Stimulated activated CD8-positive, alpha-beta memory T cell treated with anti-CD3 and anti-CD28 coated beads, Interleukin-7, amount 100 ng/mL, for 48 hours (primary cell): Measurements from ENCODE around the gene CLDN1.
"Not testable (repeated sequence)": the region's sequence is repeated elsewhere in the genome, so short reads cannot be mapped to it uniquely, and the experiment has no call there.

Experiments
- DNase-seq, 2 donors: peaks; one replicate each; pipeline ENCODE4 v3.0.0-alpha.2; 2020; ENCODE audit warnings: low read depth in 1 of 2; ENCODE audit errors: extremely low read depth in 1 of 2

Gene CLDN1

DNA sequence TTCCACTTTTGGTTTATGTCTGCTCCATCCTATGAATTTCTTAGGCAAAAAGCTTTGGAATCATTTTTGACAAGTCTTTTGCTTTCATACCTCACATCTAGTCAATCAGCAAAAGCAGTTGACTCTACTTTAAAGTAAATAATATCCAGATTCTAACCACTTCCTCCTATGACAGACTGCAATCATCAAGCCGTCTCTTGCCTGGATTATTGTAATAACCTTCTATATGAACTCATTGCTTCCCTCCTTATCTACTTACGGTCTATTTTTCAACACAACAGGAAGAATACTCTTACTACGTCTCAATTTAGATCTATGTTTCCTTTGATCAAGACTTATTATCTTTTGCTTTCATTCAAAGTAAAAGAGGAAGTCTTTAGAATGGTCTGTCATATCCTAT lies 20.7 kb downstream of the CLDN1 start:
- no peak for DNase-seq

DNA sequence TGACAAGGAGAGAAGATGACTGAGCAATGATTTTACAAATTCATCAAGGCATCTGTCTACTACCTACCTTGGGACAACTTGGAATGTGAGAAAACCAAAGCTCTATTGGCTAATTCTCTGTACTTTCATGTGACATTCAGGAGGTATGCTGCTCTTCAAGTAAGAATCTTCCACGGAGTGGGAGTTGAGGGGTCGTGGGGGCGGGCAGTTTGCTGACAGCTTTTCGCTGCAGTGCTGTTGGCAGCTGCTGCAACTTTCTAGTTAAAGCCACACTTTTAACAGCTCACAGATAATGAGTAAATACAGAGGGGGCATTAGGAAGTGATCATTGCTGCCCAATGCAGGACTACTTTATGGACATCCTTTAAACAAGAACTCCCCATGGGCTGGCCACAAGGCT lies 22.3 kb downstream of the CLDN1 start:
- no peak for DNase-seq

GRCh38 chr3:190294030-190294429 lies 28.2 kb downstream of the CLDN1 start:
- DNase-seq: no peak

- no peak for DNase-seq
Observed at GRCh38 chr3:190293621-190294020, 28.6 kb downstream of the CLDN1 start.

DNA sequence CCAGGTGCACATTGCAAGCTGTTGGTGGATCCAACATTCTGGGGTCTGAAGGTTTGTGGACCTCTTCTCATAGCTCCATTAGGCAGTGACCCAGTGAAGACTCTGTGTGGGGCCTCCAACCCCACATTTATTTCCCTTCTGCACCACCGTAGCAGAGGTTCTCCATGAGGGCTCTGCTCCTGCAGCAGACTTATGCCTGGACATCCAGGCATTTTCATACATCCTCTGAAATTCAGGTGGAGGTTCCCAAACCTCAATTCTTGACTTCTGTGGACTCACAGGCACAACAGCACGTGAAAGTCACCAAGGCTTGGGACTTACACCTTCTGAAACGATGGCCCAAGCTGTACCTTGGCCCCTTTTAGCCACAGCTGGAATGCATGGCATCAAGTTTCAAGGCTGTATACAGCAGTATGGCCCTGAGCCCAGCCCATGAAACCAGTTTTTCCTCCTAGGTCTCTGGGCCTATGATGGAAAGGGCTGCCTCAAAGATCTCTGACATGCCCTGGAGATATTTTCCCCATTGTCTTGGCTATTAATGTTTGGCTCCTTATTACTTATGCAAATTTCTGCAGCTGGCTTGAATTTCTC lies 30.2 kb downstream of the CLDN1 start:
- DNase-seq: no peak

GRCh38 chr3:190289989-190290388 lies 32.3 kb downstream of the CLDN1 start:
- no peak for DNase-seq

- no peak for DNase-seq
Observed at GRCh38 chr3:190288836-190289235, 33.4 kb downstream of the CLDN1 start.

- DNase-seq: no peak
Observed at GRCh38 chr3:190286014-190286413, 36.2 kb downstream of the CLDN1 start.

GRCh38 chr3:190281308-190282051 lies 40.8 kb downstream of the CLDN1 start:
- no peak for DNase-seq

GRCh38 chr3:190279690-190280089 lies 42.6 kb downstream of the CLDN1 start:
- DNase-seq: no peak

DNA sequence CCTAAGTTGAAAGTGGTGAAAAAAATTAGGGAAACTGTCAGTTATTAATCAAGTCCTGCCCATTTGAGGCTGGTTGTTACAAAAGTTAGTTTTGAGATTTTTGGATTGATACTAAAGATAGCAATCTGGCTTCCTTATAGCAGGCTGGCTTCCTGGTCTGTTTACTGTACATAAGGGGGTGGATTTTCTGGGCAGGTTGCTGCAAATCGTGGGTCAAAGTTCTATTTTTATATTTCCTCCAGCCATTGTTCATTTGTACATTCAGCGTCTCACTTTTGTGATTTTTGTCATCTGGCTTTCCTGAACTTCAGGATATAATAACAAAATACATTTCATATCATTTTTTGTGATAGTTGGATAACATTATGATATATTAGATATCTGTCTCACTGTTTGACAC lies 49.5 kb downstream of the CLDN1 start:
- no peak for DNase-seq

DNA sequence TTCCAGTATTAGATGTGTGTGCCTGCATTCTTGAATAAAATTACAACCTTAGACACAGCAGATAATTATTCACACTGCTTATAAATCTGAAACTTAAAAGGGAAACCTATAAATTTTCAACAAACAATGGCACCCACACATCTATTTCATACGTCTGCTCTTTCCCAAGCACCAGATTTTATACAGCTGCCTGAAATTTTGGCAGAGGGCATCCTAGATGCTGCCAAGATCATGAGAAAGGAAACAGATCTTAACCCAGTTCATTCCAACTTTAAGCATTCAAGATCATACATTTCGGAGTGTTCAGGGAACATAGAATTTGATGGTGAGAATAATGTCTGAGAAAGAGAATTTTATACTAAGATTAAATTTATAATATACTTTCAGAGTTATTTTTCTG lies 53.1 kb downstream of the CLDN1 start:
- no peak for DNase-seq

DNA sequence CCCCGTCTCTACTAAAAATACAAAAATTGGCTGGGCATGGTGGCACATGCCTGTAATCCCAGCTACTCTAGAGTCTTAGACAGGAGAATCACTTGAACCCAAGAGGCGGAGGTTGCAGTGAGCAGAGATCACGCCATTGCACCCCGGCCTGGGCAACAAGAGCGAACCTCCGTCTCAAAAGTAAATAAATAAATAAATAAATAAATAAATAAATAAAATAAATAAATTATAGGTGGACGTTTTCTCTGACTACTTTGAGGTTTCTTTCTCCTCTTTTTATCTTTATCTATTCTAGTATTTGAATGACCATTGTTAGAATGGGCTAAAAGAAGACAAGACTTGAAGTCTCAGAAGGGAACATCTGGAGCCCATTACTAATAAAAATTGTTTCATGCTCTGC lies 54.8 kb downstream of the CLDN1 start:
- DNase-seq: not testable (repeated sequence)

GRCh38 chr3:190266913-190267290 lies 55.3 kb downstream of the CLDN1 start:
- DNase-seq: no peak

GRCh38 chr3:190266265-190266912 lies 55.9 kb downstream of the CLDN1 start:
- no peak for DNase-seq

GRCh38 chr3:190265796-190266195 lies 56.5 kb downstream of the CLDN1 start:
- no peak for DNase-seq

DNA sequence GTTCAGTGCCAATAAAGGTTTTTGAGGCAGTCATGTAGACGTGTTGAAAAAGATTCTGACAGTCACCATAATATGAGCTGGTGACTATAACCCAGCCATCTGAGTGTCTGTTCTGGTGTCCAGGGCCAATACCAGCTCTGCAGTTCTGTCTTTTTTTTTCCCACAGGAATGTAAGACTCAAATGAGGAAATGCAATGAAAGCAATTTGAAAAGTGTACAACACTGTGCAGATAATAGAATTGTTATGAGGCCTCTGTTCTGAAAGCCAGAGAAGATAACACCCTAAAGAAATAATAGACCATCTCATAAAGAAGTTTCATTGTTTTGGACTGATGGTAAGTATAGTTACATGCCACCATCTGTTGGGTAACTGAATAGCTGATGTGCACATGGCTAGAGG lies 57.1 kb downstream of the CLDN1 start:
- no peak for DNase-seq

DNA sequence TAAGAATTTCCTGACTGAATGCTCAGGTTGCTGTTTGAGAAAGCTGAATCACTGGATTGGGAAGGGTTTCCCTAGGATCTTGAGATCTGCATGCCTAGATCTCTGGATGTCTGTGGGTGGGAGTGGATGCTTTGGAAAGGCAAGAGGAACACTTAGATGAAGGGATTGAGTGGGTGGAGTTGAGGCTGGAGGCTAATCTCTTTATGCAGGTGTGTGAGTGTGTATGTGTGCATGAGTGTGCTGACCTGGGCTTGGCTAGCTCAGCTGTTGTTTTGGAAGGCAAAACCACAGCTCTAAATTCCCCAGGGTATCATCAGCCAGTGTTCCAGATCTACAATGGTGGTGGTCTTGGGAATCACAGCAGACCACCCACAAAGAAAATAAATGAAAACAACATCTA lies 60.5 kb downstream of the CLDN1 start:
- DNase-seq: no peak

DNA sequence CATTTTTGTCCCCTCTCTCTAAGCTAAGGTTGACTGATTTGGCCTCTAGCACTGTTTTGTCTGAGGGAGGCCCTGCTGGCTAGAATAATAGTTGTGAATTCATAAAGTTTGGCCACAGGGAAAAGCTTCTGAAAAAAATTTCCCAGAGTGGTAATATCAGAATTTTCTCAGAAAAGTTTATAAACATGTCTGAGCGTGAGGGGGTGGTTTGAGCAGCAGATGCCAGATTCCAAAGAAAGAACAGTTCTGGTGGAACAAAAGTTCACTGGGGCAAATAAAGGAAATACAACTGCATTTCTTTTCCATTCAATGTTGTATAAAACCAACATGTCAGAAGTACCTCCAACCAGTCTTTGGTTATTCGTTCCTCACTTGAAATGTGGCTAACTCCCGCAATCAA lies 61.2 kb downstream of the CLDN1 start:
- no peak for DNase-seq

GRCh38 chr3:190260301-190260700 lies 61.9 kb downstream of the CLDN1 start:
- no peak for DNase-seq

GRCh38 chr3:190258634-190259033 lies 63.6 kb downstream of the CLDN1 start:
- DNase-seq: no peak
